ENCODE data around the gene CST7. TPM values are rescaled to one million over a fixed set of nuclear protein-coding genes. Genes with fewer than 3 reads are reported as not detected.

The CST7 gene, protein sequence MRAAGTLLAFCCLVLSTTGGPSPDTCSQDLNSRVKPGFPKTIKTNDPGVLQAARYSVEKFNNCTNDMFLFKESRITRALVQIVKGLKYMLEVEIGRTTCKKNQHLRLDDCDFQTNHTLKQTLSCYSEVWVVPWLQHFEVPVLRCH
- not detected in 5 replicates for total RNA-seq (2022; extraction: Qiagen RNA extraction; ENCODE audit: low read depth)

DNA sequence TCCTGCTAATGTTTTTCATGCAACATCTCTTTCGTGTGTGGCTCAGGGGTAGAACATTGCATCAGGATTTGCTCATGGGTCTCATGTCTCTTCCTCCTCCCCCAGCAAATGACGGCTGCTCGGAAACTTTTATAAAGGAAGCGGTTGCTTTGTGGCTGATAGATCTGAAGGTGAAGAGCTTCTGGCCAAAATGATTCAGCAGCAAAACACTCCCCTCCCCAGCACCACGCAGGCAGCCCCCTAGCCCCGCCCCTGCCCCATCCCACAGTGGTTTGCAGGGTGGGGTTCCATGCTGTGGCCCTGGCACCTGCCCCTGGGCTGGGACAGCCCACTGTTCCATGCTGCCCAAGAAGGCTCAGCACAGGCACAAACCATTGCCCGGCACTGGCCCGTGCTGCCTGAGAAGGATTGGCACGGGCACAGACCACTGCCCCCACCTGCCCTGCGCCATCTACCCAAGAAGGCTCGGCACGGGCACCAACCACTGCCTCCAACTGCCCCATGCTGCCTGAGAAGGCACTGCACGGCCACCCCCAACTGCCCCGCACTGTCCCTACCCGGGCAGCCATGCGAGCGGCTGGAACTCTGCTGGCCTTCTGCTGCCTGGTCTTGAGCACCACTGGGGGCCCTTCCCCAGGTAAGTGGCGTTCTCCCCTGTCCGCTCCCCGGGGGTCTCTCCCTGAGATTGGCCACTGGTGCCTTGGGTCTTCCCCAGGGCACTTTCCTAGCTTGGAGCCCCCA is at the start of gene CST7:
Gene CST7, plus strand, starts transcription at position 331 of the 741 bp plus-strand sequence. Its CDS starts 237 bp downstream, at position 568.

DNA sequence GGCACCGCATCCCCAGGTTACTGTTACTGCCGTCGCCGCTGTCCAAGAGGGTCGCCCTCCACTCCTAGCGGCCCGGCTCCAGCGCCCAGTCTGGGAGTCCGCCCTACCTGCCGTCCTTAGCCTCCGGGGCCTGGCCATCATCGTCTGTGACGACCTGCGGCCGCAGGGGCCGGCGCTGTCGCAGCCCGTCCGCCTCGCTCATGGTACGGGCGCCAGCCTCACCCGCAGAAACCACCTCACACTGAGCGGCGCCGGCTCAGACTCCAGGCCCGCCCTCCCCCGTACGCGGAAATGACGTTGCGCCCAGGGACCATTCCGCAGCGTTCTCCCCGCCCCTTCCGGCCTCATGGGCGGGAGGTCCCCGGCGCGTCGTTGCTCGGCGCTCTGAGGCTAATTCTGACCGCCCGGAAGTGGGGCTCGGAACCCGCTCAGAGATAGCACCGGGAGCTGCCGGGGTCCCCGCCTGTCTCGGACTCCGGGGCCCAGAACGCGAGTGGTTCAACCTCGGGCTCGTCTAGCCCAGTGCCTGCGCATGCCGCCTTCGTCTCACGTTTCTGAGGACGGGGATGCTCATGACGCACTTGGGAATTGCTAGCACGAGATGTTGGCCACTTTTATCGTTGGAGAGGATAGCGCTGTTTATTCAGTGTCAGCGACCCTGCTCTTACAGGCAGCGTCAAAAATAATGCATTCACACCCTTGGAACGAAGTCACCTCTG is 43.6 kb downstream of the CST7 start, which contains the start of gene APMAP:
Gene APMAP, minus strand, starts transcription at position 265 of the 719 bp plus-strand sequence. Its CDS starts 63 bp downstream, at position 202.

Other genes with a start within 250 kb of the CST7 start
- gene APMAP, start 43.5 kb downstream of the CST7 start, total RNA-seq (2022; extraction: Qiagen RNA extraction; ENCODE audit: low read depth): 145 to 179 TPM (median 170 TPM) in 5 replicates
- 8.2 to 16.0 TPM (median 15.3 TPM) in 5 replicates for gene ACSS1, start 108.9 kb downstream of the CST7 start, total RNA-seq (2022; extraction: Qiagen RNA extraction; ENCODE audit: low read depth)
- gene VSX1, start 132.9 kb downstream of the CST7 start, total RNA-seq (2022; extraction: Qiagen RNA extraction; ENCODE audit: low read depth): 0.89 to 1.2 TPM (median 1.0 TPM) in 5 replicates
- gene ENTPD6, start 246.4 kb downstream of the CST7 start, total RNA-seq (2022; extraction: Qiagen RNA extraction; ENCODE audit: low read depth): 95.6 to 175 TPM (median 153 TPM) in 5 replicates

Measured in A549 treated with ZK216348 at 1 μM for 4 hours (cell line).